HepG2 (cell line): Measurements from ENCODE around the gene PLA2G4F. TPM values are rescaled to one million over a fixed set of nuclear protein-coding genes. Genes with fewer than 3 reads are reported as not detected.
A peak's percentile ranks its signal among the peaks of the same experiment; 100 is the strongest.

Experiments used
- ATAC-seq: fragments of 200-7000 bp; cut with Tn5 transposase; 3 replicates; pipeline ENCODE4 v1.9.1; 2020; ENCODE audit warnings: mild to moderate bottlenecking, moderate library complexity
- BruUV-seq: library from RNA; stranded (reverse); fragments of 400-500 nt; replicated peaks from 2 replicates; lab custom pipeline; 2021; lab: Mats Ljungman, UMichigan
- CTCF ChIA-PET: fragments of 300-600 bp; formaldehyde crosslinking; extraction: SDS; loops from one replicate; lab custom pipeline; 2021; ENCODE audit warnings: low total read pairs, inconsistent platforms, low intra/inter-chr PET ratio; lab: Yijun Ruan, JAX
- POLR2A ChIA-PET: fragments of 350-600 bp; sonication (Branson Sonifier 250); formaldehyde crosslinking; loops from one replicate; lab custom pipeline; 2020; ENCODE audit warnings: antibody characterized with exemption, inconsistent platforms; lab: Yijun Ruan, JAX
- DNase-seq: peaks from one replicate; pipeline ENCODE4 v3.0.0-alpha.2; 2015; ENCODE audit warnings: low spot score
- FAIRE-seq: peaks from 3 replicates; lab custom pipeline; 2011; peaks lifted over from hg19 to GRCh38; lab: Jason Lieb, UNC
- H2AFZ ChIP-seq: one replicate; pipeline ENCODE4 v1.6.1; 2011; ENCODE audit warnings: low read length, inconsistent platforms
- H3K27ac ChIP-seq: fragments of 300-600 bp; 3 replicates; pipeline ENCODE4 v1.8.0; 2011; ENCODE audit warnings: mixed run types, mild to moderate bottlenecking, mixed read lengths, low read length, inconsistent platforms; ENCODE audit not compliant: insufficient read depth; ENCODE audit errors: extremely low read length
- H3K27me3 ChIP-seq, 2 experiments: fragments of 200-600 bp in 1 of 2; 2 replicates in 1 of 2; 3 replicates in 1 of 2; pipeline versions ENCODE4 v1.6.0 to v1.8.0; 2011; ENCODE audit warnings: low read length in 2 of 2, mild to moderate bottlenecking in 2 of 2, moderate library complexity in 2 of 2, inconsistent platforms in 1 of 2; ENCODE audit not compliant: insufficient read depth in 2 of 2, control insufficient read depth in 1 of 2
- H3K36me3 ChIP-seq, 2 experiments: fragments of 200-600 bp in 1 of 2; replicated peaks in 1 of 2; 2 replicates in 1 of 2; 3 replicates in 1 of 2; pipeline versions ENCODE4 v1.5.1 to v1.8.0; 2011; ENCODE audit warnings: low read length in 2 of 2, inconsistent platforms in 1 of 2; ENCODE audit not compliant: insufficient read depth in 2 of 2, control insufficient read depth in 1 of 2
- H3K4me1 ChIP-seq: 2 replicates; pipeline ENCODE4 v1.5.1; 2012; ENCODE audit warnings: low read length, inconsistent platforms; ENCODE audit not compliant: insufficient read depth
- H3K4me2 ChIP-seq: 2 replicates; pipeline ENCODE4 v1.6.0; 2011; ENCODE audit warnings: low read depth, low read length, inconsistent platforms
- H3K4me3 ChIP-seq, 3 experiments: fragments of 200-600 bp in 1 of 3; sonication (generic), shearing (Covaris generic) in 1 of 3; replicated peaks in 1 of 3; 2 replicates each; pipeline ENCODE4 v1.5.1; 2011 to 2016; ENCODE audit warnings: low read length in 3 of 3, inconsistent platforms in 2 of 3, low read depth in 2 of 3, mild to moderate bottlenecking in 2 of 3, control low read depth in 1 of 3, mixed read lengths in 1 of 3; ENCODE audit not compliant: insufficient read depth in 1 of 3
- H3K79me2 ChIP-seq: one replicate; pipeline ENCODE4 v1.6.1; 2011; ENCODE audit warnings: low read length, inconsistent platforms; ENCODE audit not compliant: insufficient read depth
- H3K9ac ChIP-seq: 2 replicates; pipeline ENCODE4 v1.6.0; 2011; ENCODE audit warnings: mild to moderate bottlenecking, low read depth, low read length, inconsistent platforms; ENCODE audit not compliant: insufficient read depth
- H3K9me3 ChIP-seq: 2 replicates; pipeline ENCODE4 v1.5.1; 2012; ENCODE audit warnings: mild to moderate bottlenecking, low read length
- H4K20me1 ChIP-seq: 2 replicates; pipeline ENCODE4 v1.6.0; 2011; ENCODE audit warnings: inconsistent platforms, mild to moderate bottlenecking, low read length, moderate library complexity; ENCODE audit not compliant: insufficient read depth
- E2F1 ChIP-seq: sonication (generic); formaldehyde crosslinking; IDR thresholded peaks from 2 replicates; pipeline ENCODE4 v1.5.0; 2020; ENCODE audit warnings: missing genetic modification reagents
- ETV5 ChIP-seq: IDR thresholded peaks from 2 replicates; pipeline ENCODE4 v1.6.1; 2018; ENCODE audit warnings: missing biosample characterization, missing genetic modification reagents, inconsistent platforms, borderline replicate concordance
- HES4 ChIP-seq: sonication (generic); formaldehyde crosslinking; IDR thresholded peaks from 2 replicates; pipeline ENCODE4 v1.9.0; 2021; ENCODE audit warnings: mild to moderate bottlenecking, missing genetic modification reagents, borderline replicate concordance
- MYC ChIP-seq: sonication (generic); formaldehyde crosslinking; IDR thresholded peaks from 2 replicates; pipeline ENCODE4 v1.9.0; 2021; ENCODE audit warnings: missing genetic modification reagents, borderline replicate concordance
- PITX1 ChIP-seq: sonication (generic); formaldehyde crosslinking; IDR thresholded peaks from 2 replicates; pipeline ENCODE4 v1.5.1; 2020; ENCODE audit warnings: mild to moderate bottlenecking, missing genetic modification reagents
- THYN1 ChIP-seq: sonication (generic); formaldehyde crosslinking; IDR thresholded peaks from 2 replicates; pipeline ENCODE4 v1.8.1; 2023; ENCODE audit warnings: low read depth, mild to moderate bottlenecking, moderate library complexity, missing genetic modification reagents, borderline replicate concordance
- ZBTB21 ChIP-seq: sonication (generic); formaldehyde crosslinking; IDR thresholded peaks from 2 replicates; pipeline ENCODE4 v1.4.0; 2020; ENCODE audit warnings: missing genetic modification reagents
- ZNF350 ChIP-seq: sonication (generic); formaldehyde crosslinking; IDR thresholded peaks from 2 replicates; pipeline ENCODE4 v1.4.0; 2020; ENCODE audit warnings: mild to moderate bottlenecking, low read depth, missing genetic modification reagents, borderline replicate concordance
- ZNF577 ChIP-seq: sonication (generic); formaldehyde crosslinking; IDR thresholded peaks from 2 replicates; pipeline ENCODE4 v1.4.0; 2020; ENCODE audit warnings: mild to moderate bottlenecking, low read depth, missing genetic modification reagents, borderline replicate concordance
- ZNF883 ChIP-seq: sonication (generic); formaldehyde crosslinking; IDR thresholded peaks from 2 replicates; pipeline ENCODE4 v1.5.1; 2020; ENCODE audit warnings: mild to moderate bottlenecking, missing genetic modification reagents; ENCODE audit errors: not compliant biosample characterization
- WGBS: methylation state at CpG from one replicate; pipeline ENCODE4 v1.1.6; 2017; ENCODE audit warnings: low lambda C conversion rate; 5-methylcytosine and 5-hydroxymethylcytosine counted together
- in situ Hi-C: cut with HindIII; loops from 2 replicates; pipeline ENCODE4 v1.10.0; 2017; ENCODE audit warnings: low pct_unique_long_range_greater_than_20kb; ENCODE audit not compliant: extremely low pct_ligation_motif_present
- intact Hi-C: fragments of 100-400 bp; cut with micrococcal nuclease; formaldehyde crosslinking; loops from one replicate; pipeline ENCODE4 v1.10.0; 2022; ENCODE audit not compliant: unreplicated experiment
- polyA plus RNA-seq, 8 experiments: library from polyadenylated mRNA; depleted of rRNA in 3 of 8; stranded (reverse) in 7 of 8; unstranded in 1 of 8; fragments of >200 nt; fragmentation: Illumina TruSeq in 4 of 8; extraction: Trizol in 4 of 8; gene quantifications; 2 replicates each; pipeline versions ENCODE4 v1.2.1 to v1.2.3, GENCODE V29; 2011 to 2016; ENCODE audit warnings: low read depth in 4 of 8, missing spikeins in 1 of 8, mixed read lengths in 1 of 8; ENCODE audit not compliant: insufficient read depth in 1 of 8
- total RNA-seq, 5 experiments: library from RNA; depleted of rRNA; stranded (reverse); fragments of >200 nt; fragmentation: Illumina TruSeq; extraction: Trizol; gene quantifications; 2 replicates each; pipeline ENCODE4 v1.2.3, GENCODE V29; 2016; ENCODE audit warnings: low read depth in 1 of 5
- TF ChIP-seq, protein P1 (sequence below): sonication (generic); formaldehyde crosslinking; IDR thresholded peaks from 2 replicates; pipeline ENCODE4 v1.5.0; 2020; ENCODE audit warnings: mild to moderate bottlenecking, missing genetic modification reagents, borderline replicate concordance

PLA2G4F gene
- total and polyA plus RNA-seq, 2 of the 13 experiments (the other 11 are each of a cell fraction or from before 2014, with no cell fraction given): 0.07 TPM; not detected in 1

GRCh38 chr15:42157381-42157780, 945 bp upstream of the PLA2G4F start (continued):
- TF ChIP-seq ZNF350 (CRISPR knock-in tag): no peak
- TF ChIP-seq HES4 (CRISPR knock-in tag): no peak
- no peak for TF ChIP-seq ZBTB21 (CRISPR knock-in tag)

GRCh38 chr15:42155546-42156242, 742 bp downstream of the PLA2G4F start:
- H3K79me2 ChIP-seq: no peaks in the 10 kb centered on the region
- peaks cover 1 to 14% of the 10 kb centered on the region in 2 experiments; a peak in 4 of 5 replicates for H3K27me3 ChIP-seq
- peaks cover 39% of the 10 kb centered on the region for H3K4me1 ChIP-seq
- peak overlapping the region; percentile 72 for H3K4me2 ChIP-seq
- H3K9ac ChIP-seq: no peak overlapping the region
- CTCF ChIA-PET: no interaction called here
- POLR2A ChIA-PET: interaction anchor here (1.1 kb wide), 1 partner anchor 17 kb away, joined by 4 read pairs; no protein-coding TSS in a partner anchor
- no peak overlapping the region for H3K27ac ChIP-seq
- H3K4me3 ChIP-seq: peak overlapping the region in 2 of 3 experiments; percentile 12 to 57; a peak in 1 of 6 replicates
- intact Hi-C loops (no loop called here), in situ Hi-C loops (no loop called here)
- H2AFZ ChIP-seq: no peak overlapping the region
- BruUV-seq: no TSS peak
- 3% methylated on average over 12 of the region's 27 CpGs for WGBS
- no peaks in the 10 kb centered on the region for H4K20me1 ChIP-seq
- H3K36me3 ChIP-seq: peaks cover 2 to 16% of the 10 kb centered on the region in 2 experiments; a peak in 4 of 5 replicates
- FAIRE-seq (no peak), DNase-seq (no peak), ATAC-seq (peak; percentile 52)
- no peaks in the 10 kb centered on the region for H3K9me3 ChIP-seq
- TF ChIP-seq MYC (CRISPR knock-in tag): 0 out of 2 replicates have a peak, but pooled peaks have one; percentile 12
- TF ChIP-seq THYN1 (CRISPR knock-in tag): no peak
- 0 out of 2 replicates have a peak, but pooled peaks have one; percentile 26 for TF ChIP-seq PITX1 (CRISPR knock-in tag)
- no peak for TF ChIP-seq ZNF883
- TF ChIP-seq ETV5 (CRISPR knock-in tag): peak; percentile 18; the same call in 1 of the 2 replicates
- TF ChIP-seq, protein P1, sequence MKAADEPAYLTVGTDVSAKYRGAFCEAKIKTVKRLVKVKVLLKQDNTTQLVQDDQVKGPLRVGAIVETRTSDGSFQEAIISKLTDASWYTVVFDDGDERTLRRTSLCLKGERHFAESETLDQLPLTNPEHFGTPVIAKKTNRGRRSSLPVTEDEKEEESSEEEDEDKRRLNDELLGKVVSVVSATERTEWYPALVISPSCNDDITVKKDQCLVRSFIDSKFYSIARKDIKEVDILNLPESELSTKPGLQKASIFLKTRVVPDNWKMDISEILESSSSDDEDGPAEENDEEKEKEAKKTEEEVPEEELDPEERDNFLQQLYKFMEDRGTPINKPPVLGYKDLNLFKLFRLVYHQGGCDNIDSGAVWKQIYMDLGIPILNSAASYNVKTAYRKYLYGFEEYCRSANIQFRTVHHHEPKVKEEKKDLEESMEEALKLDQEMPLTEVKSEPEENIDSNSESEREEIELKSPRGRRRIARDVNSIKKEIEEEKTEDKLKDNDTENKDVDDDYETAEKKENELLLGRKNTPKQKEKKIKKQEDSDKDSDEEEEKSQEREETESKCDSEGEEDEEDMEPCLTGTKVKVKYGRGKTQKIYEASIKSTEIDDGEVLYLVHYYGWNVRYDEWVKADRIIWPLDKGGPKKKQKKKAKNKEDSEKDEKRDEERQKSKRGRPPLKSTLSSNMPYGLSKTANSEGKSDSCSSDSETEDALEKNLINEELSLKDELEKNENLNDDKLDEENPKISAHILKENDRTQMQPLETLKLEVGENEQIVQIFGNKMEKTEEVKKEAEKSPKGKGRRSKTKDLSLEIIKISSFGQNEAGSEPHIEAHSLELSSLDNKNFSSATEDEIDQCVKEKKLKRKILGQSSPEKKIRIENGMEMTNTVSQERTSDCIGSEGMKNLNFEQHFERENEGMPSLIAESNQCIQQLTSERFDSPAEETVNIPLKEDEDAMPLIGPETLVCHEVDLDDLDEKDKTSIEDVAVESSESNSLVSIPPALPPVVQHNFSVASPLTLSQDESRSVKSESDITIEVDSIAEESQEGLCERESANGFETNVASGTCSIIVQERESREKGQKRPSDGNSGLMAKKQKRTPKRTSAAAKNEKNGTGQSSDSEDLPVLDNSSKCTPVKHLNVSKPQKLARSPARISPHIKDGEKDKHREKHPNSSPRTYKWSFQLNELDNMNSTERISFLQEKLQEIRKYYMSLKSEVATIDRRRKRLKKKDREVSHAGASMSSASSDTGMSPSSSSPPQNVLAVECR (CRISPR knock-in tag): peak; percentile 38; the same call in 1 of the 2 replicates
- TF ChIP-seq E2F1 (CRISPR knock-in tag): no peak
- no peak for TF ChIP-seq ZNF577 (CRISPR knock-in tag)
